ENCODE data around the gene GORASP1.

Gene GORASP1

DNA sequence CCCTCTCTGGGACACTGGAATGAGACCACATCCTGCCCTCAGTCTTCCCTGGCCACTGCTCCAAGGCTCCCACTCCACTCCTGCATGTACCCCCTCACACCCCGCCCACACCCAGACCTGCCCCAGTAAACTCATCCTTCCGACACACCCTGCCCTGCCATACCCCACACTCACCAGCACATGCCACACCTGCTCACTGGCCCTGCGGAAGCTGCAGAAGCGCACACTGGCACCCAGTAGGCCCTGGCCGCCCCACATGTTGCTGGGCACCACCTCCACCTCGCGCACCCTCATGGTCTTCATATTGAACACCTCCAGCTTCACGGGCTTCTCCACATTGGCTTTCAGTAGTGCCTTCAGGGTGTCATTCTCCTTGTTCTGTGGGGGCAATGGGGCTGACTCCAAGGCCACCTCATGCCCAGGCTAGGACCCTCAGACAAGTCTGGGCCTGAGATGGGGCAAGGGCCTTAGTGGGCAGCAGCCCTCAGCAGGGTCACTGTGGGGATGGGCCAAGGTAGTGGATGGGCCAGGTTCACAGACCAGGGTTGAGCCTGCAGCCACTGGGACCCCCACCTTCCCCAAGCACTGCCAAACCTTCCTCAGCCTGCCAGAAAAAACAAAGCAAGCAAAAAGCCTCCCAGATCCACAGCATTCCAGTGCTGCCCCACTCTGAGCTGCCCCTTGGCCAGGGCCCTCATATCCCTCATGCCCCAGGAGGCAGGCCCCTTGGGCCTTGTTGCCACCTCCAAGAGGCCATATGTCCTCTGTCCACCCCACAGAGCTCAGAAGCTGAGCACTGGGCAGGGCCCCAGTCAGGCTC, 4.7 kb downstream of the GORASP1 start:
- peaks cover 6% of the 10 kb centered on the region for H3K4me1 ChIP-seq (ENCODE audit: control insufficient read depth, insufficient read depth, low read length)
- H3K9ac ChIP-seq (ENCODE audit: low read length) = no peak overlapping the region
- no peaks in the 10 kb centered on the region for H3K27me3 ChIP-seq (ENCODE audit: control insufficient read depth, insufficient read depth, low read length)
- no peak overlapping the region for H3K27ac ChIP-seq (ENCODE audit: low read depth, low read length)
- no peak overlapping the region for H3K4me3 ChIP-seq (ENCODE audit: low read length)
- peaks cover 29% of the 10 kb centered on the region for H3K36me3 ChIP-seq (ENCODE audit: control insufficient read depth, insufficient read depth, low read length)

DNA sequence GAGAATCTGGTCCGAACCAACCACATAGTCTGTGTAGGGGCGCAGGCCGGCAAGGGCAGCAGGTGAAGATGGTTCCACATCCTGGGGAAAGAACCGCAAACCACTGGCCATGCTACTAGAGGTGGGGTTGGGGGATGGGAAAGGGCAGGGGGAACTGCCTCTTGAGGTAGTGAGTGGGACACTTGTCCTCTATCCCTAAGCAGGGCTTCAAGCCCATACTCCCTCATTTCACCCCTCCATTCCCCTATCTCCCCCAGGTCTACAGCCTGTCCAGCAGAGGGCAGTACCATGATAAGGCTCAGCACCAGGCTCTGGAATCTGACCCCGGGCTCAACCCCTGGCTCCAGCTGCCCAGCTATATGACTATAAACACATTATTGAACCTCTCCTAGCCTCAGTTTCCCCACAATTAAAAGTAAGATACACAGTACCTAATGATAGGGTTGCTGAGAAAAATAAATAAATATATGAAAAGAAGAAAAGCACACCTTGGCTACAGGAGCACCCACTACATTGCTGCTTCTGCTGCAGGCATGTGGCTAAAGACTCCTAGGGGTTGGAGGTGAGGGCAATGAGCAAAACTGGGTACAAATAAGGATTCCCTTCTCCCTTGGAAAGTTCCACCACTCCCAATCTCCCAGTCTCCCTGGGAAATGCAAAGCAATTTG, 6.3 kb downstream of the GORASP1 start:
- H3K36me3 ChIP-seq (ENCODE audit: control insufficient read depth, insufficient read depth, low read length) = peaks cover 38% of the 10 kb centered on the region
- H3K4me3 ChIP-seq (ENCODE audit: low read length) = no peak overlapping the region
- no peaks in the 10 kb centered on the region for H3K27me3 ChIP-seq (ENCODE audit: control insufficient read depth, insufficient read depth, low read length)
- H3K4me1 ChIP-seq (ENCODE audit: control insufficient read depth, insufficient read depth, low read length) = peaks cover 3% of the 10 kb centered on the region
- no peak overlapping the region for H3K9ac ChIP-seq (ENCODE audit: low read length)
- H3K27ac ChIP-seq (ENCODE audit: low read depth, low read length) = no peak overlapping the region

DNA sequence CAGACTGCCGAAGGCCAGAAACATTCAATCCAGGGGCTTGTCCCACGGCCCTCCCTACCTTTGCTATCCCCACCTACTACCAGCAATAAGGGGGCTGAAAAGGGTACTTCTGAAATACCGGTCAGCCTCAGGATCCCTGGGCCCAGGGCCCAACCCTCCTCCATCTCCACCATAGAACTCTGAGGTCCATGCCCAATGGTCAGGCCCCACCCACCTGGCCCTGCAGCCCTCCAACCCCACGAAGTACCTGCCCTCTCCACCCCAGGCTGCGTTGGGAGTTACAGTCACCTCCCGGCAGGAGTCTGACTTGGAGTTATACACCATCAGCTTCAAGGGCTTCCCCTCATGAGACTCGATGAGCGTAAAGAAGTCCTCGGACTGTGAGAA, 6.9 kb downstream of the GORASP1 start:
- Histone ChIP-seq H3K36me3 (ENCODE audit: control insufficient read depth, insufficient read depth, low read length) (peaks cover 38% of the 10 kb centered on the region), H3K4me3 (ENCODE audit: low read length) (no peak overlapping the region), H3K27me3 (ENCODE audit: control insufficient read depth, insufficient read depth, low read length) (no peaks in the 10 kb centered on the region), H3K27ac (ENCODE audit: low read depth, low read length) (no peak overlapping the region), H3K4me1 (ENCODE audit: control insufficient read depth, insufficient read depth, low read length) (no peaks in the 10 kb centered on the region), H3K9ac (ENCODE audit: low read length) (no peak overlapping the region)

DNA sequence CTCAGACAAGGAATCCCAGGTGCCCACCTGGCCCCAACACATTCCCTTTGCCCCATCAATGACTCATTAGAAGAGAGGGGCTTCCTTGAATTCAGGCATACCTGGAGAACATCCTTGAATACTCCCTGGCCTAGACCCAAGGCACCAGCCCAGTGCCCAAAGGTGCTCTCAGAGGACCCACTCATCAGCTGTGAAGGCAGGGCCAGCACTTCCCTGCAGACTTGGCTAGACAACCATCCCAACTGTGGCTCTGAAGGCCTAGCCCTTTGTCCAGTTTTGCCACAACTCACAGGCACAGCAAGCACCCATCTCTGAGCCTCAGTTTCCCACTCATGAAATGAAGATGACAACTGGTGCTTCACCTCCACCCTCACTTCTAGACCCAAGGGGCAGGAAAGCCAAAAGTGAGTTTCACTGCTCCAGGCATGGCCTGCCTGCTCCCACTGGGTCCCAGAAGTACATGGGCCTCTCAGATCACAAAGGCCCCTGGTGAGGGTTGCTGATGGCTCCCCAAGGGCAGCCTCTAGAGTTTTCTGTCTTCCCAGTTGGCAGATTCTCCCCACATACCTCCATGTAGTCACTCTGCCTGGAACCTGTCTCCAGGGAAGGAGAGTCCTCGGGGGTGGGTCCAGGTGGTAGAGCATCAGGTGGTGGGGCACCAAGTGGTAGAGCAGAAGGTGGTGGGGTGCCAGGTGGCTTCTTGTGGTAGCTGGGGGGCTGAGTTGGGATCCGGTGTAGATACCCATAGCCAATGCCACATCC, 7.5 kb downstream of the GORASP1 start:
- H3K36me3 ChIP-seq (ENCODE audit: control insufficient read depth, insufficient read depth, low read length) = peaks cover 41% of the 10 kb centered on the region
- no peaks in the 10 kb centered on the region for H3K4me1 ChIP-seq (ENCODE audit: control insufficient read depth, insufficient read depth, low read length)
- no peak overlapping the region for H3K9ac ChIP-seq (ENCODE audit: low read length)
- no peaks in the 10 kb centered on the region for H3K27me3 ChIP-seq (ENCODE audit: control insufficient read depth, insufficient read depth, low read length)
- H3K27ac ChIP-seq (ENCODE audit: low read depth, low read length) = no peak overlapping the region
- no peak overlapping the region for H3K4me3 ChIP-seq (ENCODE audit: low read length)

DNA sequence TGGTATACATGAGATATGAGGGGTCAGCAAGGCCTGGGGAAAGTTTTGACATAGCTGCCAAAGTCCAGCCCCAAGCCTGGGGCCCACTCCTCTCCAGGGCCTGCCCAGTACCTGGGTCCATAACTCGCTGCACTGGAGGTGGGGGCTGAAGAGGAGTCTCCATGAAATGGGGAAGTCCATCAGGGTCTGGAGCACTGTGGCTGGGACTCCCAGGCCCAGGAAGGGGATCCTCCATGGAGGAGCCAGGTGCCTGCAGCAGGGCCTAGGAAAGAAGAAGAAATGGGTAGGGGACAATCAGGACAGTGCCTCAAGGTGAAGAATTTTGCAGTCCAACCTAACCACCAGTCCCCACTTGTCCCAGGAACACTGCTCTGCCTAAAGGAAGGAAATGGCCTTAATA, 8.2 kb downstream of the GORASP1 start:
- no peak overlapping the region for H3K27ac ChIP-seq (ENCODE audit: low read depth, low read length)
- no peak overlapping the region for H3K4me3 ChIP-seq (ENCODE audit: low read length)
- H3K9ac ChIP-seq (ENCODE audit: low read length) = no peak overlapping the region
- no peaks in the 10 kb centered on the region for H3K4me1 ChIP-seq (ENCODE audit: control insufficient read depth, insufficient read depth, low read length)
- H3K36me3 ChIP-seq (ENCODE audit: control insufficient read depth, insufficient read depth, low read length) = peaks cover 47% of the 10 kb centered on the region
- H3K27me3 ChIP-seq (ENCODE audit: control insufficient read depth, insufficient read depth, low read length) = no peaks in the 10 kb centered on the region

DNA sequence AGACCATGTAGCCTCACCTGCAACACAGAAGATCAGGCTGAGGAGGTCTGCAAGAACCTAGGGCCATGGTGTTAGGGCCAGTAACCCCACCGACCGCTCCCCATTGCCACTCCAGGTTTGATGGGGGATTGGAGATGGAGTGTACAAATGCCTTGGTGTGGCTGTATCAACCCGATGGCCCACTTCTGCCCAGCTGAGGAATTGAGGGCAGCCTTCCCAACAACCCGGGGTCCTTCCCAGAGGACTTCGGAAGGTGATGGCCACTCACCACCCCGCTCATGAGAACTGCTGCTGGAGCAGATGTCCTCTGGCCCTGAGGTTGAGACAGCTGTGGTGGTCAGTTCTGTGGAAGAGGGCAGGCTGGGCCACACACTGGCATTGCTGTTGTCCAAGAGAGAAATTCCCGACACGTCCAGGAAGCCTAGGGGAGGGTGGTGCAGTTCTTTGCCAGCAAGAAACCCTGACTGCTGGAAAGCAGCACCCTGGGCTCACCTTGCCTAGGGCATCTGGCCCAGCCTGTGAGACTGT, 8.9 kb downstream of the GORASP1 start:
- Histone ChIP-seq H3K36me3 (ENCODE audit: control insufficient read depth, insufficient read depth, low read length) (peaks cover 51% of the 10 kb centered on the region), H3K27ac (ENCODE audit: low read depth, low read length) (no peak overlapping the region), H3K9ac (ENCODE audit: low read length) (no peak overlapping the region), H3K4me3 (ENCODE audit: low read length) (no peak overlapping the region), H3K4me1 (ENCODE audit: control insufficient read depth, insufficient read depth, low read length) (no peaks in the 10 kb centered on the region), H3K27me3 (ENCODE audit: control insufficient read depth, insufficient read depth, low read length) (no peaks in the 10 kb centered on the region)

DNA sequence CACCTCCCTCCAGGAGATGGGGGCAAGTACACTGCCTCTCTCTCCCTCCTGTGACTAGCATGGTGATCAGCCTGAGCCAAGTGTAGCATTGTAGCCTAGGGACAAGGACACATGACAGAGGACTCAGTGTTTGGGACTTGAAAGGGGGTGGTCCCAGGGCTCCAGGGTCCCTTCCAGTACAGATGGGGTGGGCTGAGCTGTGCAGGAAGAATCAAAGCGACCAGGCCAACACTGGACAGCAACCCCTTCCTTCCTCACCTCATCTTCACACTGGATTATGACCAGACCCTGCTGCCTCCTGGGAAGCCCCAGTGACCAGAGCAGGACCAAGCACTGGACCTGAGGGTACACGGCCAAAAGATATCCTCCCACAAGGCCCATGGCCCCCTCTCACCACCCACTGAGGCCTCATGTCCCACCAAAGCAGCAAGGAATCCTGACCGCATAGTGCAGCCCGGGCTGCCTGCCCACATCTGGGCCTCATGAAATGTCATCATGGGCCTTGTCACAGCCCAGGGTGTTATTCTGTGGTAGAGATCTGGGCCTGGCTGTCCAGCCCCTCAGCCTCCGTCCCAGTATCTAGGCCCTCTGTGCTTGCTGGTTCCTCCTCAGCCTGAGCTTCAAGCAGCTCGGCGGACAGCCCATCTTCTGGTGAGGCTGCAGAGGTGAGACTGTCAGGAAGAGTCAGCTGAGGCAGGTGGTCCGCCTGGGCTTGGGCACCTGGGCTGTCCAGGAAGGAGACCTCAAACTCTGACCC, 9.5 kb downstream of the GORASP1 start:
- peaks cover 53% of the 10 kb centered on the region for H3K36me3 ChIP-seq (ENCODE audit: control insufficient read depth, insufficient read depth, low read length)

DNA sequence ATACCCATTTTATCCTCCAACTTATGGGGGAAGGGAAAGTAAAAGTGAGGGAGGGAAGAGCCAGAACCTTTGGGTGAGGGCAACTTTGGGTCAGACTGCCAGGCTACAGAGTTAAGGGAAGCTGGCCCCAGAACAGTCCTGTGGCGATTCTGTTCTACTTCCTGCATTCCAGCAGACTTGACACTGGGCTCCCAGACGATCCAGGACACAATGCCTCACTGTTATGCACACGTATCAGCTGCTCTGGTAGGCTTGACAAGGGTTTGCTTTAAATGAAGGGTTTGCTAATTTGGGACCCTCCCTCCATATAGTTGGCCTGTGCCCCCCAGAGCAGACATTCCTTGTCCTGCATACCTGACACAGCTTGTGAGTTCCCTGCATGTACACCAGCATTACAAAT, 10.7 kb downstream of the GORASP1 start:
- H3K27ac ChIP-seq (ENCODE audit: low read depth, low read length) = no peak overlapping the region
- H3K36me3 ChIP-seq (ENCODE audit: control insufficient read depth, insufficient read depth, low read length) = peaks cover 56% of the 10 kb centered on the region

More for the DNA sequence above, 9.5 kb downstream of the GORASP1 start:
- H3K27ac ChIP-seq (ENCODE audit: low read depth, low read length) = no peak overlapping the region
- H3K4me3 ChIP-seq (ENCODE audit: low read length) = no peak overlapping the region
- no peaks in the 10 kb centered on the region for H3K4me1 ChIP-seq (ENCODE audit: control insufficient read depth, insufficient read depth, low read length)
- no peaks in the 10 kb centered on the region for H3K27me3 ChIP-seq (ENCODE audit: control insufficient read depth, insufficient read depth, low read length)
- H3K9ac ChIP-seq (ENCODE audit: low read length) = no peak overlapping the region

DNA sequence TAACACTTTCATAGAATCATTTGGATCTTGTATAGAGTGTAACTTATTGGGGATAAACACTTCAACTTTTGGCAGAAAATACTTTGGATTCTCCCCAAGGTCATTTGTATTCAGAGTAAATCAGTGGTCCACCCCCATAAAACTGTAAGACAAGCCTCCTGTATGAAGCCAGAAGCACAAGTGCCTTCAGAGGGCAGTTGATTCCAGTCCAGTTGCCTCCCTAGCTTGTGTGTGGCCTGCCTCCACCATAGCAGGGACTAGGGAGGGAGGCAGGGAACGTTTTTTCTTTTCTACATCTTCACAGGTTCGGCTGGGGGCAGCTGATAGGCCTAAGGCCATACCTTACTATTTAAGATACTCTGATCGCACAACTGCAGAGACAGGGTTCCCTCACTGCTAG, 11.6 kb downstream of the GORASP1 start:
- no peak overlapping the region for H3K27ac ChIP-seq (ENCODE audit: low read depth, low read length)
- H3K4me3 ChIP-seq (ENCODE audit: low read length) = no peak overlapping the region
- H3K36me3 ChIP-seq (ENCODE audit: control insufficient read depth, insufficient read depth, low read length) = peaks cover 53% of the 10 kb centered on the region
- no peaks in the 10 kb centered on the region for H3K27me3 ChIP-seq (ENCODE audit: control insufficient read depth, insufficient read depth, low read length)
- no peak overlapping the region for H3K9ac ChIP-seq (ENCODE audit: low read length)
- H3K4me1 ChIP-seq (ENCODE audit: control insufficient read depth, insufficient read depth, low read length) = no peaks in the 10 kb centered on the region

More for the DNA sequence above, 10.7 kb downstream of the GORASP1 start:
- H3K9ac ChIP-seq (ENCODE audit: low read length) = no peak overlapping the region
- H3K4me3 ChIP-seq (ENCODE audit: low read length) = no peak overlapping the region
- no peaks in the 10 kb centered on the region for H3K4me1 ChIP-seq (ENCODE audit: control insufficient read depth, insufficient read depth, low read length)
- no peaks in the 10 kb centered on the region for H3K27me3 ChIP-seq (ENCODE audit: control insufficient read depth, insufficient read depth, low read length)

DNA sequence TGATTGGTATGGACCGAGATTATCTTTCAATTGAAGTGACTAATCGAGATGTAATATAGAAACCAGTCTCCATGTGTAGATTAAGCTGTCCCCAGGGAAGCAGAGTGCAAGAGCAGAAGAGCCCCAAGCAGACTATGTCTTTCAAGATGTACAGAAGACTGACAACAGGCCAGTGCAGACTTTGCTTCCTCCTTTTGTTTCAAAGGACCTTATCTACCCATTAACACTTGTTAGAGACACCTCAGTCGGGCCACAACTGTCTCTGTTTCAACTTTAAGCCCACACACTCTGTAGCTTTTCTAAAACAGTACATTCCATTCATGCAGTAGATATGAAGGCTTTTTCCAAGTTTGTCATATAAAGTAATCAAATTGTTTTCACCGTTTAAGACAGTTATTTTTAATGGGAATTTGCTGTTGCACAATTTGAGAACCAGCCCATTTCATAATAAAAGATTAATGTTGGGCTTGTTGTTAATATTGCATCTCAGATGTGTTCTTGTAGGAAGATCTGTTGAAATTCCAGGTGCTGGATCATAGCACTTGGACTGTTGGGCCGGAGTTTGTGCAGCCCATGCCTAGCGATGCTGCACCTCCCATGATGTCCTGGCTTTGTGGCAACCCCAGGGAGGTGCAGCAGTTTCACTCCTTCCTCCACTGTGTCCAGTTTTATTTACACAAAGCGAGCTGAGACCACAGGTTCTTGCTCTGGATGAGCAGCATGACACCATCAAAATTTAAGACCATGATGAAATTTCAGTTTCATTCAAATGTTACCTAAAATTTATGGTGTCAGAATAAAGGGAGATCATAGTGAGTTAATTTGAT, 12.4 kb downstream of the GORASP1 start:
- H3K27ac ChIP-seq (ENCODE audit: low read depth, low read length) = no peak overlapping the region
- no peak overlapping the region for H3K4me3 ChIP-seq (ENCODE audit: low read length)
- peaks cover 48% of the 10 kb centered on the region for H3K36me3 ChIP-seq (ENCODE audit: control insufficient read depth, insufficient read depth, low read length)
- H3K27me3 ChIP-seq (ENCODE audit: control insufficient read depth, insufficient read depth, low read length) = no peaks in the 10 kb centered on the region
- no peaks in the 10 kb centered on the region for H3K4me1 ChIP-seq (ENCODE audit: control insufficient read depth, insufficient read depth, low read length)
- H3K9ac ChIP-seq (ENCODE audit: low read length) = no peak overlapping the region

DNA sequence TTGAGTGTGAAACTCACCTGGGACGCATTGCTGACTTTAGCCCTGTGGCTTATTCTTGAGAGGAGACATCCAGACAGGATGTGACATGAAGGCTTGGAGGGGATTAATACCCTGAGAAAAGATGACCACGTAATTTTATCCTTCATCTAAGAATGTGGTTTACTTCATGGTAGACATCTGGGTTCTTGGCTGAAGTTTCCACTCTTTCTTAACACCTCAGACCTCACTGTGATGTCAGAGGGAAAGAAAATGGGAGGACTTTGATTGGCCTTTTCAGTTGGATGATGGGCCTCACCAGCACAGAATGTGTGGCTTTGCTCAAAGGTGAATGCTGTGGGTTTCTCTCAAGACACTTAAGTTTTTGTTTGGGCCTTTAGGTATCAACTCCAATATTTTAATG, 16.5 kb downstream of the GORASP1 start:
- H3K27ac ChIP-seq (ENCODE audit: low read depth, low read length) = no peak overlapping the region
- H3K9ac ChIP-seq (ENCODE audit: low read length) = no peak overlapping the region
- peaks cover 42% of the 10 kb centered on the region for H3K36me3 ChIP-seq (ENCODE audit: control insufficient read depth, insufficient read depth, low read length)
- H3K27me3 ChIP-seq (ENCODE audit: control insufficient read depth, insufficient read depth, low read length) = no peaks in the 10 kb centered on the region
- H3K4me3 ChIP-seq (ENCODE audit: low read length) = no peak overlapping the region
- H3K4me1 ChIP-seq (ENCODE audit: control insufficient read depth, insufficient read depth, low read length) = no peaks in the 10 kb centered on the region
